ENCODE results near the gene CPVL.
"Not testable (repeated sequence)": the region's sequence is repeated elsewhere in the genome, so short reads cannot be mapped to it uniquely, and the experiment has no call there.

Gene CPVL

DNA sequence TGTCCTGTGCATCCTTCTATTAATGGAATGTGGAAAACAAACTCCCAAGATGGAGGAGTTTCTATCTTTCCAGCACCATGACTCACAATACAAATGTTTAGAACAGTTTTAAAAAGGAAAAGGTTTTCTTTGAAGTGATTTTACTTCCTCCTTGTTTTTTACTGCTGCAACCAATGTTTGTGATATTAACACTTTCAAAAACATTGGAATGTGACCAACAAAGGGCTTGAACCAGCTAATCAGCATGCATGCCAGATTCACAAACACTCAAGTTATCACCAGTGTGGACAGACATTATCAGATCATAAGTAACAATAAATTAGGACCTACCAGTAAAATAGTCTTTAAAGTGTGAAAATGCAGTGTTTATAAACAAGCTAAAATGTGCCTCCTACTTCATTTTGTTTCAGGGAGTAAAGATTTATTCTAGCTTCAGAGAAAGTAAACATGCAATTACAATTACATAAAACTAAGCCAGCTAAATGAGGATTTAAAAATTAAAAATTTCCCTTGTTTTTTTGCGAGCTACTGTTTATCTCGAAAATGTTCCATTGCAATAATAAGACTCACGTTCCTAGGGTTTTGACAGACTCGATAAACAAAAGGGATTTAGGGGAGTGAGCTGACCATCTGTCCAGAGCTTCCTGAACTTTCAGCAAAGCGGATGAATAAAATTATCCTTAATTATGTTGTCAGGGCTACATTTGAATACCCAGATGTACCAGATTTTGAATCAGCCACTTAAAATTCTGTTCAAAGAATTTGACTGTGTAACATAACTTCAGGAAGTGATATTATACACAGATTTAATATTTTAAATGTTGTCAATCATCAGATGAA lies 29.8 kb downstream of the CPVL start:
- DNase-seq, result no peak

DNA sequence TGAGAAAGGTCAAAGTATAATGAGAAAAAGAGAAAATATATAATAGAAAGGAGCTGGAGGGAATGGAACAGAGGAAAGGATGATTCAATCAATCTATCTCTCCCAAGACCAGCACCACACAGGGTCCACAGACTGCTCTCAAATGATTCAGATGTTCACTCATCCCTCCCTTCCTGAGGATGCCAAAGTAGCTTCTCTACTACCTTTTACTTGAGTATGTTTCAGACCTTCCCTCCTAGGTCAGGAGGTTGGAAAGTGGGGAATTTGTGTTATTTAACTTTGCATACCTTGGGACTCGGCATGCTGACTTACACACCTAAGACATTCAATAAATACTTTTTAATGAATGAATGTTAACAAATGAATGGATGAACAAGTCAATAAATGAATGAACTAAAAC lies 30.6 kb downstream of the CPVL start:
- no peak for DNase-seq

DNA sequence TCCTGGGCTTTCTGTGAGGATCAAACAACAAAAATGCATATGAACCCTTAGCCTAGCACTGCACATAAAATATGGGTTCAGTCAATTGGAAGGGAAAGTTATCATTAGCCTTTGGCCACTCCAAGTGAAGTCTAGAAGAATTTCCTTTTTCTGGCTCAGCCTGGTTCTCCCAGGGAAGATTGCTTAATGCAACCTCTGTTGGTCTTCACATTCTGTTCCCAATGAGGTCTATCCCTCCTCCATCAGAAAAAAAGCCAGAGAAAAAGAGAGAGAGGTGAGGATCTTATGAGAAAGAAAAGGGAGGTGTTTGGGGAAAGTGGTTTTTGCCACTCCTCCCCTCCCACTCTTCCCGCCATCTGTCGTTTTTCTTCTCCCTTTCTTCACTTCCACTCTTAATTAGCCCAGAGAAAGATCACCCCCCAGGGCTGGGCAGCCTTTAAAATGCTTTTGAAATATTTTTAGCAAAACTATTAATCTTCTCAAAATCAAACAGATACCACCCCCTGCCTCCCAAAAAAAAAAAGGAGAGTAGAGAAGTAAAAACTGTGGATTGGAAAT lies 31.1 kb downstream of the CPVL start:
- DNase-seq, result no peak

DNA sequence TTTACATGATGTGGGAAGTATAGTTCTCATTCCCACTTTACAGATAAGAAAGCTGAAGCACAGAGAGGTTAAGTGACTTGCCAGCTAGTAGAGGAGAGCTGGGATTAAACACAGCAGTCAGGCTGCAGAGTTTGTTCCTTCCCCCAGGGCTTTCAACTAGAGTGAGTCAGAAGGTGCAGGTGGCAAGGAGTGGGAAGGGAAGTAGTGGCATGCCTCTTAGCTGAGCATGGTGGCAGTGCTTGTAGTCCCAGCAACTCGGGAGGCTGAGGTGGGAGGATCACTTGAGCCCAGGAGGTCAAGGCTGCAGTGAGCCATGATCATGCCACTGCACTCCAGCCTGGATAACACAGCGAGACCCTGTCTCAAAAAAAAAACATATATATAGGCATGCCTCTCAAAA lies 32.1 kb downstream of the CPVL start:
- DNase-seq, result not testable (repeated sequence)

DNA sequence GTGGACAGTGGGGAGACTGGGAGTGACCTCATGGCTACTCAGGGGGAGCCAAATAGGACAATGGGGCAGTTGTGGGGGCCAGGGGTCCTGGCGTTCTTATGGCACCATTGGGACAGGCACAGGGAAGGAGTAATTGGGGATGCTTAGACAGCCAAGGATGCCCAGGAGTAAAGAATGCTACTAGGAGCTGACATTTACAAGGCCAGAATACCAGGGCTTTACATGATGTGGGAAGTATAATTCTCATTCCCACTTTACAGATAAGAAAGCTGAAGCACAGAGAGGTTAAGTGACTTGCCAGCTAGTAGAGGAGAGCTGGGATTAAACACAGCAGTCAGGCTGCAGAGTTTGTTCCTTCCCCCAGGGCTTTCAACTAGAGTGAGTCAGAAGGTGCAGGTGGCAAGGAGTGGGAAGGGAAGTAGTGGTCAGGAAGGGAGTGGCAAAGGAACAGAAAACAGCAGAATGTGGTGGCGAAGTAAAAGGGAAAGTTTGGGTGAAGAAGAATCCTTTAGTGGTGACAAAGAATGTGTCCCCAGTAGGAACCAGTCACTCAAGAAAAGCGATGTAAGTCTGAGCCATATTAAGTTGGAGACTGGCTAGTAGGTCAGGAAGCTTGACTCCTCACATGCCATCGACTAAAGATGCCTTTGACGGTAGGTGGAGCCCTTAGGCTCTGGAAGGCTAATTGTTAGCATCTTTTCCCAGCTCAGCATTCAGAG lies 32.8 kb downstream of the CPVL start:
- no peak for DNase-seq

DNA sequence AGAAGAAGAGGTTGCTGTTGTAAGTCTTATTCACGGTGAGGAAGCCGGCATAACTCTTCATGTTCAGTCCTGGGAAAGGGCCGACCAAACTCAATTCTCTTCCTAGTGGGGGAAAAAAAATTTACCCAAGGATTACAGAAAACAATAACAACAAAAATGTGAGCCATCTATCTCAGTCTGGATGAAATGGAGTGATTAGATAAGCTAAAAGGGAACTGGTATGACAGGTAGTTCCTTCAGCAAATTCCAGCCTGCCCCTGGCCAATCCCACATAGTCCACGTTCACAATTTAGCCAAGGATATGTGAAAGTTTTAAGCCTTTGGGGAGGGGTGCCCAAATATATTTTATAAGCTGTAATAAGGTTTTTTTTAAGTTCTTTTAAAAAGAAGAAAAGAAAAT lies 33.6 kb downstream of the CPVL start:
- no peak for DNase-seq

DNA sequence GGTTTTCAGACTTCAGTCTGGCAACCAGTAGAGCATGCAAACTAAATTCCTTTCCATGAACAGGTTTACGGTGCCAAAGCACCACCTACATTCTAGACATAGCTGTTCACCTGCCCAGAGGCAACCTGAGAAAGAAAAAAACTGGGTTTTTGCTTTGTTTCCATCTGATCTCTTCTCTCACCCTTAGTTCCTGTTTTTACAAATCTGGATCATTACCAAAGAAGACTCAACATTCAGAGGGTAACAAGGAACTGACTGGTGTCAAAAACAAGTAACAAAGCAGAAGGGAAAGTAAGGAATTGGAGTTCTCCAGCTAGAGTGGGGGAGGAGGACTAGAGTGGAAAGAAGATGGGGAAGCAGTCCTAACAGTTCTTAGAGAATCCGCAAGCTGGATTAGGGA lies 36.4 kb downstream of the CPVL start:
- no peak for DNase-seq

DNA sequence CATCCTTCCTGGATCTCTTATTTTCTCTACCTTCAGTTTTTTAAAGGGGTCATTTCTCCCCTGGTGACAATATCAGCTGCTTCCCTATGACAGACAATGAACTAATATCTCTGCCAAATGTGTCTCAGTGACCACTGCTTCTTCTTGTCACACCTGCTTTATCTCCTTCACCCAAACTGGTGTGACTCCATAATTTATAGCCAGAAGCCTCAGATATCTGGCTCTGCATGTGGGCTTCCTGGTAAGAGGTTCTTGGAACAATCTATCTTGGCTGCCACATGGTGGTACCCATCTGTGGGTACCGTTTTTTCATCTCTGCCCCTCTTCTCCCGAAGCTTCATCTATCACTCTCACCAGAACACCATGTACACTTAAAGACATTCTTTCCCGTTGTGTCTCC lies 37.0 kb downstream of the CPVL start:
- DNase-seq, result no peak

DNA sequence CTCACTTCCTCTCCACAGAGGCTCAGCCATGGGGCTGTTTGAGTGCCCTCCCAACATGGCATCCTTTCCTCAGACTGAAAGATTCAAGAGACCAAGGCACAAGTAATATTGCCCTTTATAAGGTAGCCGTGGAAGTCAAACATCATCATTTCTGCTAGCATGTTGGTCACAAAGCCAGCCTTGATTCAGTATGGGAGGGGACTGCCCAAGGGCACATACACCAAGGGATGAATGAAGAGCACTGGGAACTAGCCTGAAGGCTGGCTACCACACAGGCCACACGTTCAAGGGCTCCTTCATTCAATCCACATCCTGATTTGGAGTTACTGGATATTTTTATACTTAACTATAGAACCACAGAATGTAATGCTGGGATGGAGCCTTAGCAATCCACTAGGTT lies 39.3 kb downstream of the CPVL start:
- no peak for DNase-seq

DNA sequence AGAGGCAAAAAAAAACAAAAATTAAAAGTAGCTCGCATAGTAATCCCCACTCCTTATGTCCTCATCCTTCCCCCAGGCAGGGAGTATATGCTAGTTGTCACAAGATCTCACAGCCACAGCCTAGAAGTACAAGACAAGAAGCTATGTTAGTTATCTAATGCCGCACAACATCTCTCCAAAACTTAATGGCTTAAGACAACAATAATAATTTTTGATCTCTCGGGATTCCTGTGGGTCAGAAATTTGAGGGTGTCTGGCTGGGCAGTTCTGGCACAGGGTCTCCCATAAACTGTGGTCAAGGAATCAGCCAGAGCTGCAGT lies 39.7 kb downstream of the CPVL start:
- no peak for DNase-seq

DNA sequence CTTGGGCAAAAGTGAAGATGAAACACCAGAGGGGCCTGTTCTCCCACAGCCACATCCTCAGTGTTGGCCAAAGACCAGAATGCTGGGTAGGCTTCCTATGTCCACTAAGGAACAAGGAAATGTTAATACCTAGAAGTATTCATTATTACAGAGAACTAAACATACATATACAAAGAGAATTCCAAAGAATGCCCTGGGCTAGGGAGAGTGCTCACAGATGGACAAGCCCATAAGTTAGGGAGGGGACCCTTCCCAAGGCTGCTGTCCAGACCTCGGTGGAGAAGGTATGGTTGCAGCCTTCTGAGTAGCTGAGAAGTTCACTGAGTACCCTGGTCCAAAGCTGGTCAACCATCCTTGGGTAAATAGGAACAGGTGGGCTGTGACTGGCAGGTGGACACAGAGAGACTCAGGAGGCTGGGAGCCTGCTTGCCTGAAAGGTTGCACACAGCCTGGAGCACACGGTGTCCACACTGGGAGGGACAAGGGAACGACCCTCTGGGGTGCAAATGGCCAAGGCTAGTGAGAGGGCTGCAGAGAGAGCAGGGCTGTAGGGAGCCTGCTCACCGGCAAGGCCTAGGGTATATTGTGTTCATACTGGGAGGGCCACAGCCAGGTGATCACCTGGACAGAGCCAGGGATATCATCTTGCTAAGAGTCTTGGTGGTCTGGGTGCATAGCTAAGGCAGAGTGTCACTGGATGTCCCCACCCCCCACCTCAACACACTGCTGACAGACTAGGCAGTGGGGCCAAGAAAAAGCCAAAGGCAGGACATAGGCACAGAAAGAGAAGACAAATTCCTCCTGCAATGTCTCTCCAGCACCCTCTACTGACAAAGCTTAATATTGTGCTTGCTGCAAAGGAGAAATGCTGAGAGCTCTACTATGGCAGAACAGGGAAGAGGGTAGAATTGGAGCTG lies 40.3 kb downstream of the CPVL start:
- DNase-seq, result no peak

DNA sequence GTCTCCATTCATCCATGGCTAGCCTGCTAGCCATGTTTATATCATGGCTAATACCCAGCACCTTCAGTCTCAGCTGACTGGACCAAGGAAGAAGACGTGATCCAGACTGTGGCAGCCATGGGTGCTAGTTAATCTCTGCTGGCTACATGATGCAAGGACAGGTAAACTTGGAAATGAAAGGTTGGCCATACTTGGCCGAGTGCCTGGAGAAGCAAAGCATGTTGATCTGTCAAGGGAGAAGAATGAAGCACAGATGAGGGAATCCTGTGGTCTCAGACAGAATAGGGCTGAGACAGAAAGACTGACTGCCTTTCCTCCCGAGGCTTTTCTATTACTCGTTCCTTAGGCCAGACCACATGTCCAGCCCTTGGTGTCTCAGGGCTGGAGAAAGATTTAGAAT lies 41.1 kb downstream of the CPVL start:
- DNase-seq, result no peak

DNA sequence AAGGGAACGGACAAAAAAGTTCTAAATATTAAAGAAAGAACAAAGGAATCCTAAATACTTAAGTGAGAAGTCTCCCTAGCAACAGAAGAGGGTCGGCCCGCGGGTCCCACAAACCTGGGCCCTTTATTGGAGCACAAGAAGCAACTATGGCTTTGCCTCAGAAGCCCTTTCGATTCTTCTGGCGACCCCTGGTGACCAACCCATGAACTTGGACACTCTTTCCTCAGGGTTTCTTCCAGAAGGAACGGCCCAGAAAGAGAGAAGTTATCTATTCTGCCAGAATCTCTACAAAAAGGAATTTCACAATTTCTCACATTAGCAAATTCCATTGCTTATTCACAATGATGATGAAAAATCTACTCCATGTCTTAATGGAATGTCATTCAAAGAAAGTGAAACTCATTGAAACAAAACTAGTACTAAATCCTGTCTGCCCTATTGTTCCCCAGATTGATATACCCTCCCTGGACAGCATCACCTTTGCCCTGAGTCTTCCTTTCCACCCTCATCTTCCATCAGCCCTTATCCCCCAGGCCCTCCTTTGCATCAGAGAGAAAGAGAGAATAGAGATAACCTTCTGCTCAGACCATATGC lies 43.7 kb downstream of the CPVL start:
- DNase-seq, result no peak

DNA sequence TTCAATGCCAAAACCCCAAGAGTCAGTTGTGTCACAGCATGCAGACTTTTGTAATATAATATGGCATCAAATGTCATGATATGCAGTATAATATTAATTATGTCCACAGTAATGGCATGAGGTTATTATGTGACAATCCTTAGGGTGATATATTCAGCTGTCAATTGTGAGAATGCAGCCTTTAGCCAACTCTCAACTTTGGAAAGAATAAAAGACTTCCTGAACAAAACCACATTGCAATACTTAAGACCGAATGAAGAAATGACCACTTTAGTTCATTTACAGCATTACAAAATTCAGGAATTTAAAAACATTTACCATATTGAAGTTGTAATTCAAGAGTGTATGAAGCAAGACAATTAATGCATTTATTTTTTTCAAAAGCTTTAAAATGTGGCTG lies 45.4 kb downstream of the CPVL start:
- no peak for DNase-seq

DNA sequence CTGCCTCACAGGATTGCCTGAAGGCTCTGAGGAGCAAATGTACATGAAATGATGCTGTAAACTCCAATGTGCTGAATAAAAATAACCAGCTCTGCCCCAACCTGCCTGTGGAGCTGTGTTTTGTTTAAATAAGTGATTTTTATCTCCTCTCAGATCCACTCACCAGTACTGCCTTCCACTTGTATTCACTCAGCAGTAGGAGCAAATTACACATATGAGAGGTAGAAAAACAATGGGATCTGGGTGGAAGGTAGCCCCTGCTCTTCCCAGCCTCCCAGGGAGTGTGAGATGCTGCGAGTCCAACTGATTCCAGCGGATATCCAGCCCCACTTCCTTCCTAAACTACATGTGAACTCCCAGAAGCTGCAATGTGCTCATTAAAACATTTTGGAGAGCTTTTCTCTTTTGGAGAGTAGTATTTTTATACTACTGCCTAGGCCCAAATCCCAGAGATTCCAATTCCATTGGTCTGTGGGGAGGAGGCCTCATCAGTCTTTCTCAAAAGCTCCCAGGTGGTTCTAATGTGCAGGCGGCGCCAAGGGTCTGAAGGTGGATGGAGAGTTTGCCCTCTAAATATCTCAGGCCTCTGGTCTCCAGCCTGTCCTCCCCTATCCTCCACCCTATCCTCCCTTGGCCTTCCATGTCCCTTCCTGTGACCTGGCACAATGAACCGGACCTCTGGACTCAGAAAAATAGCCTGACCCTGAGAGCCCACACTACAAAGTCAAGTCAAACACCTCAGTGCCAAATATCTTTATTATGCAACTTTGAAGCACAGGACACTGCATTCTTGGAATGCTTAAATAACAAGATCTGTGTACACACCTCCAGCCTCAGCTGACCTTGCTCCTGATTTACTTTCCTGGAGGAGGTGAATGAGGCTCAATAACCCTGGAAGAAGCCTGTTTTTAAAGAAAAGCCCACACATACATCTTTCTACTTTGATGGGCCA lies 46.2 kb downstream of the CPVL start:
- DNase-seq, result no peak

DNA sequence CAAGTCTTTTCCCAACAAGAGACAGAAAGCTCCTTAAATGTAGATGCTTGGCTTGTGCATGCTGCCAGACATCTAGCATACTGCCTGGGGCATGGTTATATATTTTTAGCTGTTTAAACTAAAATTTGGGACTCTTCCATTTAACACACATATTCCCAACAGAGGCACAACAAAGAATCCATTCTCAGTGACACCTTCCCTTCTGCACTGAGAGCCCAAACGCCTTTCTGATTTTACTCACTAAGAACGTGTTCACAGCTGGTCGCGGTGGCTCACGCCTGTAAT lies 49.9 kb downstream of the CPVL start:
- DNase-seq, result no peak

DNA sequence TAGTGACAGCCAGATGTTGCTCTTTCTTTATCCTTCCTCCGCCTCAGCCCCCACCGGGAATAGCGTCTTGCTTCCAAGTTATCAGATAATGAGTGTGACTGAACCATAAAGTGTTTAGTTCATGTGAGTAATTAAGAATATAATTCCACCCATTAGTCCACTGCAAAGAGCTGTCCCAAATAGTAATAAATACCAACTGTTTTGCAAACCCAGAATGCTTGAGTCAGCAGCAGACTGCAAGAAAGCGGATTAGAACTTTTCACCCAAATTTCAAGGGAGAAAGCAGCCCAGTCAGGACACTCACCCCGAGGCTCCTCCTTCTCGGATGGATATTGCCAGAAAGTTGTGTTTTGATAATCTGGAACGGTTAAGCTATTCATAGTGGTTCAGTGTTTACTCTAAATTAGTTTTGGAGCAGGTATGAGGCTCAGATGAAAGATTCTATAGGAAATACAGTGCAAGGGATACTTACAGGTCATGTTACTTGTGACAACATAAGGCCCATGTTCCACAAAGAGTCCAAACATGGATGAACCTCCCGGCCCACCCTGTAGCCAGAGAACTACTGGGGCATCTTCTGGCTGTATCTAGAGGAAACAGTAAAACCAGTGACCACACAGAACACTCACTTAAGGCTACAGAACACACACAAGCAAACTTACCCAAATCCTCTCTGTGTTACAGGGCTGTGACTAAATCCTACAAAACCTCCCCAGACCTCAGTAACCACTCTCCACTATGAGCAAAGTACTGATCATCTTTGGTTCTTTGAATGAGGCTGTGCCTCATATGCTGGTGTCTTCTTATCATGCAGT lies 50.5 kb downstream of the CPVL start:
- no peak for DNase-seq

DNA sequence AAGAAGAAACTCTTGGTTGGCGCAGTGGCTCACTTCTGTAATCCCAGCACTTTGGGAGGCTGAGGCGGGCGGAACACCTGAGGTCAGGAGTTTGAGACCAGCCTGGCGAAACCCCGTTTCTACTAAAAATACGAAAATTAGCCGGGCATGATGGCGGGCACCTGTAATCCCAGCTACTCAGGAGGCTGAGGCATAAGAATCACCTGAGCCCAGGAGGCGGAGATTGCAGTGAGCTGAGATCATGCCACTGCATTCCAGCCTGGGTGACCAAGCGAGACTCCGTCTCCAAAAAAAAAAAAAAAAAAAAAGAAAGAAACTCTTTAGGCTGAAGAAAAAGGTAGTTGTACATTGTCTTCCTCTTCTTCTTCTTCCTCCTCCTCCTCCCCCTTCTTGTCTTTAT lies 53.2 kb downstream of the CPVL start:
- DNase-seq, result not testable (repeated sequence)

DNA sequence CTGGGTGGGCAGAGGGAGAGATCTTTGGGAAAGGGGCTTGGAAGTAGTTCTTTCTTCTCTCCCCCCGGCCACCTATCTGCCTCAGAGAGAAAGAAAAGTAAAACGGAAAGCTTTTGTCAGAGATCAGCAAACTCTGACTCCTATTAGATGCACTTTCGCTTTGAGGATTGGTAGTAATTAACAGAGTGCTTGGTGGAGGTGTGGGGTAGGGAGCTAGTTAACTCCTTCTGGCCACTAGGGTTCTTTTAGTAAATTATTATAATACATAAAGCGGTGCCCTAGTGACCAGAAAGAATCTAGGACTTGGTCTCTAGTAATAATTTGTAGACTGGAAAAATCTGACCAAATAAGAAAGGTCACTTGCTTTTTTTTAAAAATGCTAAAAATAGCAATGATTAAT lies 54.6 kb downstream of the CPVL start:
- no peak for DNase-seq

DNA sequence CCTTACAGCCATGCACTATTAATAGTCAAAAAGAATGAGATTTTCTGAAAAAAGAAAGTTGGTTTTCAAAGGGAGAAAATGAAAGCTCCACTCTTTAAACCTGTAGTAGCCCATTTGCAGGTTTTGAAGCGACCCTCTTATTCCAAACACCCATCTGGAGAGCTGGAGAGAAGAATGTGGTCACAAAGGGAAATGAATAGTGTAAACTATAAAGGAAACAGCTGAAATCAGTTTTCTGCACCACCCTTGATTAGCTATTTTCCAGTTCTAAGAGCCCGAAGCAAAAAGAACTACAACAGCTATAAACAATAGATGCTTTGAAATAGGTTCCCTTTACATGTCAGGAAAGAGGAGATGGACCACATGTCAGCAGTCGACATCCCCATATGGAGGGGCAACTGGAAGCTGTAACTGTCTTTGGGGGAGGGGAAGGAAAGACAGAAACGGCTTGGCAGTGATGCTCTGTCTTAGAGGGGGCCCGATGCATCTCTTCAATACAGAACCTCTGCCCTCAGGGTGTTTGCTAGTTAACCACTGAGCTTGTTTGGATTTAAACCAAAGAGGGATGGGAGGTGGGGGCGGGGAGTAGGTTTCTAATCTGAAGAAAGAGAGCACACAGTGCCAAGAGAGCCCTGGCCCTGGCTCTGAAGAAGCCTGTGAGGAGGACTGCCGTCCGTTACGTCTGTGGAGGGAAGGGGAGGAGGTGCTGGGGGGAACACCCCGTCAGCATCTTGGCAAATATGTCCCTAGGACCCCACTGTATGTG lies 55.3 kb downstream of the CPVL start:
- no peak for DNase-seq
